ENCODE measurements around the gene FOXL3.

The FOXL3 gene

GRCh38 chr7:305410-306151 lies 15.6 kb downstream of the FOXL3 start:
- no peak for DNase-seq (ENCODE audit: extremely low read depth, insufficient read length)
- Histone ChIP-seq H3K36me3 (ENCODE audit: control insufficient read depth, insufficient read depth, low read length) (no peaks in the 10 kb centered on the region), H3K27me3 (replicated peaks; ENCODE audit: control insufficient read depth, insufficient read depth, low read length) (no peaks in the 10 kb centered on the region), H3K4me3 (replicated peaks; ENCODE audit: low read depth, low read length) (no peak overlapping the region)
- TF ChIP-seq CTCF (IDR thresholded peaks at IDR 0.05; ENCODE audit: insufficient read depth, low read length, poor library complexity, severe bottlenecking), result no peak

GRCh38 chr7:307970-308369 lies 18.0 kb downstream of the FOXL3 start:
- Histone ChIP-seq H3K36me3 (ENCODE audit: control insufficient read depth, insufficient read depth, low read length) (no peaks in the 10 kb centered on the region), H3K27me3 (replicated peaks; ENCODE audit: control insufficient read depth, insufficient read depth, low read length) (no peaks in the 10 kb centered on the region), H3K4me3 (replicated peaks; ENCODE audit: low read depth, low read length) (no peak overlapping the region)
- no peak for DNase-seq (ENCODE audit: extremely low read depth, insufficient read length)
- TF ChIP-seq CTCF (IDR thresholded peaks at IDR 0.05; ENCODE audit: insufficient read depth, low read length, poor library complexity, severe bottlenecking), result no peak

- H3K27me3 ChIP-seq (replicated peaks; ENCODE audit: control insufficient read depth, insufficient read depth, low read length), result no peaks in the 10 kb centered on the region
- H3K36me3 ChIP-seq (ENCODE audit: control insufficient read depth, insufficient read depth, low read length), result no peaks in the 10 kb centered on the region
- no peak for DNase-seq (ENCODE audit: extremely low read depth, insufficient read length)
- H3K4me3 ChIP-seq (replicated peaks; ENCODE audit: low read depth, low read length), result no peak overlapping the region
- no peak for TF ChIP-seq CTCF (IDR thresholded peaks at IDR 0.05; ENCODE audit: insufficient read depth, low read length, poor library complexity, severe bottlenecking)
These were observed 19.7 kb downstream of the FOXL3 start for GRCh38 chr7:309586-310228.

GRCh38 chr7:311131-311680 lies 21.2 kb downstream of the FOXL3 start:
- TF ChIP-seq CTCF (IDR thresholded peaks at IDR 0.05; ENCODE audit: insufficient read depth, low read length, poor library complexity, severe bottlenecking), result no peak
- no peaks in the 10 kb centered on the region for H3K36me3 ChIP-seq (ENCODE audit: control insufficient read depth, insufficient read depth, low read length)
- no peaks in the 10 kb centered on the region for H3K27me3 ChIP-seq (replicated peaks; ENCODE audit: control insufficient read depth, insufficient read depth, low read length)
- no peak for DNase-seq (ENCODE audit: extremely low read depth, insufficient read length)
- no peak overlapping the region for H3K4me3 ChIP-seq (replicated peaks; ENCODE audit: low read depth, low read length)

GRCh38 chr7:311796-312195 lies 21.8 kb downstream of the FOXL3 start:
- Histone ChIP-seq H3K4me3 (replicated peaks; ENCODE audit: low read depth, low read length) (no peak overlapping the region), H3K36me3 (ENCODE audit: control insufficient read depth, insufficient read depth, low read length) (no peaks in the 10 kb centered on the region), H3K27me3 (replicated peaks; ENCODE audit: control insufficient read depth, insufficient read depth, low read length) (no peaks in the 10 kb centered on the region)
- TF ChIP-seq CTCF (IDR thresholded peaks at IDR 0.05; ENCODE audit: insufficient read depth, low read length, poor library complexity, severe bottlenecking), result no peak
- DNase-seq (ENCODE audit: extremely low read depth, insufficient read length), result no peak

Data from GM06990 (cell line).